Keratinocyte (primary cell): Measurements from ENCODE around the gene IBSP. TPM values are rescaled to one million over a fixed set of nuclear protein-coding genes. Genes with fewer than 3 reads are reported as not detected.
A peak's percentile ranks its signal among the peaks of the same experiment; 100 is the strongest.

Experiments used
- DNase-seq: peaks from one replicate; pipeline ENCODE4 v3.0.0-alpha.2; 2011; ENCODE audit warnings: low read depth, missing footprints, low spot score
- FAIRE-seq: peaks from 2 replicates; lab custom pipeline; 2011; peaks lifted over from hg19 to GRCh38; lab: Jason Lieb, UNC
- H2AFZ ChIP-seq: 2 replicates; pipeline ENCODE4 v1.6.0; 2012; ENCODE audit warnings: low read length, control low read depth, inconsistent platforms; ENCODE audit not compliant: control insufficient read depth
- H3K27ac ChIP-seq: 2 replicates; pipeline ENCODE4 v1.5.1; 2011; ENCODE audit warnings: low read length; ENCODE audit not compliant: control insufficient read depth, insufficient read depth
- H3K27me3 ChIP-seq: 3 replicates; pipeline ENCODE4 v1.6.0; 2011; ENCODE audit warnings: low read length; ENCODE audit not compliant: control insufficient read depth, insufficient read depth; ENCODE audit errors: extremely low read depth
- H3K36me3 ChIP-seq, 2 experiments: 2 replicates in 1 of 2; 3 replicates in 1 of 2; pipeline ENCODE4 v1.5.1; 2011; ENCODE audit warnings: low read length in 2 of 2, mild to moderate bottlenecking in 1 of 2; ENCODE audit not compliant: control insufficient read depth in 2 of 2, insufficient read depth in 2 of 2; ENCODE audit errors: extremely low read depth in 1 of 2
- H3K4me1 ChIP-seq: 3 replicates; pipeline ENCODE4 v1.5.1; 2011; ENCODE audit warnings: low read length; ENCODE audit not compliant: control insufficient read depth, insufficient read depth; ENCODE audit errors: extremely low read depth
- H3K4me2 ChIP-seq: 3 replicates; pipeline ENCODE4 v1.6.0; 2011; ENCODE audit warnings: low read depth, low read length; ENCODE audit not compliant: control insufficient read depth, insufficient read depth; ENCODE audit errors: extremely low read depth
- H3K4me3 ChIP-seq, 3 experiments: fragments of 200-600 bp in 1 of 3; sonication (generic) in 1 of 3; 2 replicates in 2 of 3; 3 replicates in 1 of 3; pipeline ENCODE4 v1.5.1; 2011 to 2016; ENCODE audit warnings: low read length in 3 of 3, mild to moderate bottlenecking in 3 of 3, control low read depth in 2 of 3, inconsistent platforms in 1 of 3, low read depth in 1 of 3, mixed read lengths in 1 of 3, mixed run types in 1 of 3, moderate library complexity in 1 of 3; ENCODE audit not compliant: control insufficient read depth in 2 of 3, insufficient read depth in 2 of 3; ENCODE audit errors: extremely low read depth in 1 of 3
- H3K79me2 ChIP-seq: 2 replicates; pipeline ENCODE4 v1.6.0; 2012; ENCODE audit warnings: low read length; ENCODE audit not compliant: control insufficient read depth, insufficient read depth
- H3K9ac ChIP-seq: 3 replicates; pipeline ENCODE4 v1.6.0; 2011; ENCODE audit warnings: low read length; ENCODE audit not compliant: control insufficient read depth, insufficient read depth; ENCODE audit errors: extremely low read depth
- H3K9me1 ChIP-seq: 3 replicates; pipeline ENCODE4 v1.6.0; 2011; ENCODE audit warnings: low read length; ENCODE audit not compliant: control insufficient read depth, insufficient read depth; ENCODE audit errors: extremely low read depth
- H3K9me3 ChIP-seq: 2 replicates; pipeline ENCODE4 v1.5.1; 2012; ENCODE audit warnings: low read depth, low read length; ENCODE audit not compliant: control insufficient read depth
- H4K20me1 ChIP-seq: 3 replicates; pipeline ENCODE4 v1.6.0; 2011; ENCODE audit warnings: low read length; ENCODE audit not compliant: control insufficient read depth, insufficient read depth; ENCODE audit errors: extremely low read depth
- EZH2 ChIP-seq: IDR thresholded peaks from one replicate; pipeline ENCODE4 v1.6.1; 2012; ENCODE audit warnings: inconsistent platforms, mild to moderate bottlenecking, low read length, moderate library complexity
- dilution Hi-C: fragments of 300-500 bp; cut with MboI; formaldehyde crosslinking; loops from one replicate; pipeline ENCODE4 v1.7.0; 2020; ENCODE audit warnings: low sequenced_read_pairs; ENCODE audit not compliant: extremely low pct_ligation_motif_present
- polyA plus RNA-seq, 5 experiments: library from polyadenylated mRNA; depleted of rRNA in 3 of 5; stranded (reverse) in 3 of 5; stranded (forward) in 1 of 5; unstranded in 1 of 5; fragments of >200 nt; gene quantifications; 1 replicate in 1 of 5; 2 replicates in 3 of 5; 3 replicates in 1 of 5; pipeline versions ENCODE4 v1.2.1 to v1.2.3, GENCODE V29; 2011 to 2012; ENCODE audit warnings: missing spikeins in 2 of 5, low read depth in 1 of 5, low replicate concordance in 1 of 5
- TF ChIP-seq, protein P1 (sequence below), 3 experiments: IDR thresholded peaks in 1 of 3; conservative IDR thresholded peaks in 1 of 3; optimal IDR thresholded peaks in 1 of 3; 2 replicates in 2 of 3; 3 replicates in 1 of 3; pipeline versions ENCODE3 to v1.5.1; 2011; ENCODE audit warnings: low read length in 3 of 3, mild to moderate bottlenecking in 3 of 3, moderate library complexity in 2 of 3, control low read depth in 1 of 3, inconsistent platforms in 1 of 3; ENCODE audit not compliant: insufficient read depth in 2 of 3; ENCODE audit errors: extremely low read depth in 1 of 3

Gene IBSP
- polyA plus RNA-seq, 1 donor (not counting 4 experiments of a cell fraction or from before 2014, with no cell fraction given), result not detected

DNA sequence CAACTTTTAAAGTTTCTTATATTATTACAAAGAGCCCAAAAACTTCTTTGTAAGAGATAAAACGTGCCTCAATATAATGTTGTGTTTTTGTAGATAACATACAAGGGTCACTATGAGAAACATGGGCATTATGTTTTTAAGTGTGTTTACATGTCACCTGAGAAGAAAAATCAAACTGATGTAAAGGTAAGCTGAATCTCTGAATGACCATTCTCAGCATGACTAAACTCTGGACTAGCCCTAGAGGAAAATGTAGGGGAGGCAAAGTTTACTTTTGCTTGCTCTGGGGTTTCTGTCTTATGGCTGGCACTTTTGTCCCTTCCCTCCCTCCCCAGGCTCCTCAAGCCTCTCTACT is 40.2 kb downstream of the IBSP start:
- H3K9me1 ChIP-seq, result no peaks in the 10 kb centered on the region
- no peaks in the 10 kb centered on the region for H3K36me3 ChIP-seq
- FAIRE-seq (peak; percentile 5), DNase-seq (no peak)
- H3K4me2 ChIP-seq, result no peak overlapping the region
- H3K9ac ChIP-seq, result no peak overlapping the region
- H3K27me3 ChIP-seq, result no peaks in the 10 kb centered on the region
- no peaks in the 10 kb centered on the region for H3K9me3 ChIP-seq
- no peak overlapping the region for H3K27ac ChIP-seq
- H3K4me1 ChIP-seq, result no peaks in the 10 kb centered on the region
- dilution Hi-C loops, result no loop called here
- TF ChIP-seq, protein P1, sequence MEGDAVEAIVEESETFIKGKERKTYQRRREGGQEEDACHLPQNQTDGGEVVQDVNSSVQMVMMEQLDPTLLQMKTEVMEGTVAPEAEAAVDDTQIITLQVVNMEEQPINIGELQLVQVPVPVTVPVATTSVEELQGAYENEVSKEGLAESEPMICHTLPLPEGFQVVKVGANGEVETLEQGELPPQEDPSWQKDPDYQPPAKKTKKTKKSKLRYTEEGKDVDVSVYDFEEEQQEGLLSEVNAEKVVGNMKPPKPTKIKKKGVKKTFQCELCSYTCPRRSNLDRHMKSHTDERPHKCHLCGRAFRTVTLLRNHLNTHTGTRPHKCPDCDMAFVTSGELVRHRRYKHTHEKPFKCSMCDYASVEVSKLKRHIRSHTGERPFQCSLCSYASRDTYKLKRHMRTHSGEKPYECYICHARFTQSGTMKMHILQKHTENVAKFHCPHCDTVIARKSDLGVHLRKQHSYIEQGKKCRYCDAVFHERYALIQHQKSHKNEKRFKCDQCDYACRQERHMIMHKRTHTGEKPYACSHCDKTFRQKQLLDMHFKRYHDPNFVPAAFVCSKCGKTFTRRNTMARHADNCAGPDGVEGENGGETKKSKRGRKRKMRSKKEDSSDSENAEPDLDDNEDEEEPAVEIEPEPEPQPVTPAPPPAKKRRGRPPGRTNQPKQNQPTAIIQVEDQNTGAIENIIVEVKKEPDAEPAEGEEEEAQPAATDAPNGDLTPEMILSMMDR (optimal IDR thresholded peaks at IDR 0.05 in 1 of 3, IDR thresholded peaks at IDR 0.05 in 1 of 3, conservative IDR thresholded peaks at IDR 0.05 in 1 of 3; ENCODE audit: extremely low read depth in 1 of 3, insufficient read depth in 2 of 3, low read length in 3 of 3), result no peak
- no peak for TF ChIP-seq EZH2
- H3K4me3 ChIP-seq, result no peak overlapping the region
- H4K20me1 ChIP-seq, result no peaks in the 10 kb centered on the region
- no peak overlapping the region for H2AFZ ChIP-seq
- H3K79me2 ChIP-seq, result no peaks in the 10 kb centered on the region

DNA sequence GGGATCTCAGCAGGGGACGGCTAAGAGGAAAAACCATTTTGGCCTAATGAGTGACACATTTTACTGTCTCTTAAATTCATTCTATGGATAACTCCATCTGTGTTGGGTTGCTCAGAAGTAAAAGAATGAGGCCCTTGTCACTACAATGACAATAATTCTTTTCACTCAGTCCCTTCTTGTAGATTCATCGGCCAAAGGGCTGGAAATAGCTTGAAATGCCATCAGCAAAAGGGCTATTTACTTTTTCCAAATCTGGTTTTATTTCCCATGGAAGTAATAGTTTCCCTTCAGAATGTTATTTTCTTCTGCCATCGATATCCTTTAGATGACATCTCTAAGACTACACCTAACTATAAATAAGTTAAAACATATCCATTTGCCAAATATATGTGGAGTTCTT is 40.8 kb downstream of the IBSP start:
- Histone ChIP-seq H3K27me3 (no peaks in the 10 kb centered on the region), H3K27ac (no peak overlapping the region), H3K9ac (no peak overlapping the region), H2AFZ (no peak overlapping the region), H4K20me1 (no peaks in the 10 kb centered on the region), H3K9me3 (no peaks in the 10 kb centered on the region), H3K4me1 (no peaks in the 10 kb centered on the region), H3K79me2 (no peaks in the 10 kb centered on the region), H3K4me2 (no peak overlapping the region), H3K36me3 (no peaks in the 10 kb centered on the region), H3K4me3 (no peak overlapping the region), H3K9me1 (no peaks in the 10 kb centered on the region)
- FAIRE-seq, result no peak
- TF ChIP-seq EZH2, result no peak
- TF ChIP-seq, protein P1 (optimal IDR thresholded peaks at IDR 0.05 in 1 of 3, IDR thresholded peaks at IDR 0.05 in 1 of 3, conservative IDR thresholded peaks at IDR 0.05 in 1 of 3; ENCODE audit: extremely low read depth in 1 of 3, insufficient read depth in 2 of 3, low read length in 3 of 3), result no peak
- no peak for DNase-seq
- dilution Hi-C loops, result no loop called here
